Mesendoderm (in vitro differentiated cells): ENCODE results near the gene SPPL2B.
"Not testable (repeated sequence)": the region's sequence is repeated elsewhere in the genome, so short reads cannot be mapped to it uniquely, and the experiment has no call there.

ENCODE experiments used
- DNase-seq: peaks from one replicate; pipeline ENCODE4 v3.0.0; 2013
- H2AK5ac ChIP-seq: 2 replicates; pipeline ENCODE4 v1.6.1; 2013; ENCODE audit warnings: low read length, inconsistent platforms
- H2BK120ac ChIP-seq: 2 replicates; pipeline ENCODE4 v1.6.1; 2013; ENCODE audit warnings: low read depth, mild to moderate bottlenecking, low read length, moderate library complexity, mixed read lengths
- H2BK15ac ChIP-seq: replicated peaks from 2 replicates; pipeline ENCODE4 v1.6.1; 2013; ENCODE audit warnings: low read depth, mild to moderate bottlenecking, moderate library complexity
- H2BK5ac ChIP-seq: 2 replicates; pipeline ENCODE4 v1.6.1; 2013; ENCODE audit warnings: low read length, inconsistent platforms
- H3K18ac ChIP-seq: 2 replicates; pipeline ENCODE4 v1.6.1; 2013; ENCODE audit warnings: mild to moderate bottlenecking, low read length, mixed read lengths
- H3K23ac ChIP-seq: one replicate; pipeline ENCODE4 v1.6.1; 2013; ENCODE audit warnings: low read length
- H3K27ac ChIP-seq: 2 replicates; pipeline ENCODE4 v1.5.1; 2013; ENCODE audit warnings: low read depth, mild to moderate bottlenecking, inconsistent platforms, low read length, moderate library complexity
- H3K27me3 ChIP-seq: 2 replicates; pipeline ENCODE4 v1.6.1; 2013; ENCODE audit warnings: low read length, control low read depth, mild to moderate bottlenecking, inconsistent platforms; ENCODE audit not compliant: insufficient read depth, poor library complexity
- H3K36me3 ChIP-seq: 2 replicates; pipeline ENCODE4 v1.6.1; 2013; ENCODE audit warnings: low read length, inconsistent platforms; ENCODE audit not compliant: control insufficient read depth, insufficient read depth
- H3K4ac ChIP-seq: one replicate; pipeline ENCODE4 v1.6.1; 2013; ENCODE audit warnings: low read depth, mild to moderate bottlenecking, low read length, moderate library complexity
- H3K4me1 ChIP-seq: 2 replicates; pipeline ENCODE4 v1.6.1; 2013; ENCODE audit warnings: low read depth, low read length, inconsistent platforms; ENCODE audit not compliant: control insufficient read depth
- H3K4me2 ChIP-seq: 2 replicates; pipeline ENCODE4 v1.6.1; 2013; ENCODE audit warnings: low read length
- H3K4me3 ChIP-seq: 2 replicates; pipeline ENCODE4 v1.5.1; 2013; ENCODE audit warnings: mild to moderate bottlenecking, low read length
- H3K56ac ChIP-seq: one replicate; pipeline ENCODE4 v1.6.1; 2013; ENCODE audit warnings: low read length
- H3K79me1 ChIP-seq: 2 replicates; pipeline ENCODE4 v1.6.1; 2013; ENCODE audit warnings: low read length, inconsistent platforms
- H3K79me2 ChIP-seq: 2 replicates; pipeline ENCODE4 v1.6.1; 2013; ENCODE audit warnings: mild to moderate bottlenecking, low read length; ENCODE audit not compliant: control insufficient read depth, insufficient read depth
- H3K9ac ChIP-seq: 2 replicates; pipeline ENCODE4 v1.6.1; 2013; ENCODE audit warnings: low read length, inconsistent platforms
- H4K5ac ChIP-seq: one replicate; pipeline ENCODE4 v1.6.1; 2013; ENCODE audit warnings: low read length
- H4K8ac ChIP-seq: one replicate; pipeline ENCODE4 v1.6.1; 2013; ENCODE audit warnings: low read depth, mild to moderate bottlenecking, control low read depth, low read length, moderate library complexity
- WGBS: extraction: QIAGEN DNeasy Blood & Tissue Kit; methylation state at CpG from one replicate; pipeline ENCODE4 v1.1.7; 2013; ENCODE audit warnings: low lambda C conversion rate, missing lambda C conversion rate; ENCODE audit not compliant: insufficient coverage; ENCODE audit errors: extremely low coverage; 5-methylcytosine and 5-hydroxymethylcytosine counted together

Gene SPPL2B

GRCh38 chr19:2392899-2393298 lies 64.4 kb downstream of the SPPL2B start:
- WGBS: no CpG with 5 or more reads among the region's 8 CpGs
- not testable (repeated sequence) for H3K27me3 ChIP-seq, H2BK5ac ChIP-seq, H2BK120ac ChIP-seq, H3K18ac ChIP-seq, H3K4me3 ChIP-seq, H3K4me1 ChIP-seq, H3K9ac ChIP-seq, H4K5ac ChIP-seq, H2BK15ac ChIP-seq, H3K56ac ChIP-seq, H3K79me2 ChIP-seq, H3K79me1 ChIP-seq, H3K27ac ChIP-seq, H4K8ac ChIP-seq, H3K23ac ChIP-seq, H3K4me2 ChIP-seq, H3K4ac ChIP-seq, H2AK5ac ChIP-seq, DNase-seq, H3K36me3 ChIP-seq

DNA sequence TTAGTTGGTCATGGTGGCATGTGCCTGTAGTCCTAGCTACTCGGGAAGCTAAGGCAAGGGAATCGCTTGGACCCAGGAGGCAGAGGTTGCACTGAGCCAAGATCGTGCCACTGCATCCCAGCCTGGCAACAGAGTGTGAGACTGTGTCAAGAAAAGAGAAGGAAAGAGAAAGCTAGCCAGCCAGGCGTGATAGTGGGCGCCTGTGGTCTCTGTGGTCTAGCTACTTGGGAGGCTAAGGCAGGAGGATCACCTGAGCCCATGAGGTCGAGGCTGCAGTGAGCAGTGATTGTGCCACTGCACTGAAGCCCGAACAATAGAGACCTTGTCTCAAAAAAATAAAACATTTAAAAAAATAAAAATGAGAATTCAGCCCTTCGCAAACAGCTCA lies 65.6 kb downstream of the SPPL2B start:
- Histone ChIP-seq H3K9ac (no peak overlapping the region), H2BK120ac (no peak overlapping the region), H3K56ac (no peak overlapping the region), H3K4ac (no peak overlapping the region), H3K4me3 (no peak overlapping the region), H3K27me3 (no peaks in the 10 kb centered on the region), H3K4me2 (no peak overlapping the region), H4K5ac (no peak overlapping the region), H2BK15ac (no peak overlapping the region), H3K36me3 (no peaks in the 10 kb centered on the region), H3K4me1 (no peaks in the 10 kb centered on the region), H2AK5ac (no peak overlapping the region), H3K79me2 (no peaks in the 10 kb centered on the region), H2BK5ac (no peak overlapping the region), H3K23ac (no peak overlapping the region), H4K8ac (no peak overlapping the region), H3K27ac (no peak overlapping the region), H3K18ac (no peak overlapping the region), H3K79me1 (no peaks in the 10 kb centered on the region)
- no CpG with 5 or more reads among the region's 8 CpGs for WGBS
- no peak for DNase-seq

- no peak for DNase-seq
- H3K4me1 ChIP-seq: no peaks in the 10 kb centered on the region
- no peak overlapping the region for H3K4me3 ChIP-seq
- no peaks in the 10 kb centered on the region for H3K79me2 ChIP-seq
- no peak overlapping the region for H2BK15ac ChIP-seq
- H3K18ac ChIP-seq: no peak overlapping the region
- no peak overlapping the region for H3K23ac ChIP-seq
- H3K27ac ChIP-seq: no peak overlapping the region
- H3K56ac ChIP-seq: no peak overlapping the region
- no peak overlapping the region for H2BK5ac ChIP-seq
- H2AK5ac ChIP-seq: no peak overlapping the region
- no peak overlapping the region for H4K8ac ChIP-seq
- H3K36me3 ChIP-seq: no peaks in the 10 kb centered on the region
- no peak overlapping the region for H4K5ac ChIP-seq
- H3K4ac ChIP-seq: no peak overlapping the region
- no peaks in the 10 kb centered on the region for H3K27me3 ChIP-seq
- H2BK120ac ChIP-seq: no peak overlapping the region
- no peak overlapping the region for H3K4me2 ChIP-seq
- no peaks in the 10 kb centered on the region for H3K79me1 ChIP-seq
- no peak overlapping the region for H3K9ac ChIP-seq
- WGBS: no CpG with 5 or more reads among the region's 27 CpGs
Measured at GRCh38 chr19:2394442-2395292, 66.2 kb downstream of the SPPL2B start.

- not testable (repeated sequence) for H3K4ac ChIP-seq, H3K4me2 ChIP-seq, H2BK120ac ChIP-seq, H3K23ac ChIP-seq, H3K27me3 ChIP-seq, H4K8ac ChIP-seq, DNase-seq, H3K36me3 ChIP-seq, H3K56ac ChIP-seq, H3K27ac ChIP-seq, H3K18ac ChIP-seq, H2BK15ac ChIP-seq, H4K5ac ChIP-seq, H3K79me1 ChIP-seq, H3K9ac ChIP-seq, H2BK5ac ChIP-seq, H3K4me1 ChIP-seq, H3K79me2 ChIP-seq, H2AK5ac ChIP-seq, H3K4me3 ChIP-seq
- WGBS: no CpG with 5 or more reads among the region's 18 CpGs
Measured at GRCh38 chr19:2395293-2395829, 66.9 kb downstream of the SPPL2B start.

DNA sequence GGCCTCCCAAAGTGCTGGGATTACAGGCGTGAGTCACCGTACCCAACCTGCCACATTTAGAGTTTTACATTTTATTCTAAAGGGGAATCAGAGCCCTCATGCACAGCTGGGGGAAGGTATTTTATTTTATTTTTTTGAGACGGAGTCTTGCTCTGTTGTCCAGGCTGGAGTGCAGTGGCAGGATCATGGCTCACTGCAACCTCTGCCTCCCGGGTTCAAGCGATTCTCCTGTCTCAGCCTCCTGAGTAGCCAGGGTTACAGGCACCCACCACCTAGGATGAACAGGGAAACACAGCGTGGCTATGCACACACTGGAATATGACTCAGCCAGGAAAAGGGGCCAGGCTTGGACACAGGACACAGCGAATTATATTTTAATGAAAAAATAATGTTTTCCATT lies 68.7 kb downstream of the SPPL2B start:
- not testable (repeated sequence) for H3K4me2 ChIP-seq, H3K4me1 ChIP-seq, H3K79me2 ChIP-seq, H3K36me3 ChIP-seq, H3K18ac ChIP-seq, H3K27me3 ChIP-seq, H3K79me1 ChIP-seq, H4K8ac ChIP-seq, H2AK5ac ChIP-seq, H3K4me3 ChIP-seq, H2BK15ac ChIP-seq, H3K56ac ChIP-seq, H3K9ac ChIP-seq, H4K5ac ChIP-seq, DNase-seq, H2BK120ac ChIP-seq, H3K4ac ChIP-seq, H3K27ac ChIP-seq, H2BK5ac ChIP-seq, H3K23ac ChIP-seq
- no CpG with 5 or more reads among the region's 7 CpGs for WGBS
